ENCODE results near the gene DUSP1.
"Not testable (repeated sequence)": the region's sequence is repeated elsewhere in the genome, so short reads cannot be mapped to it uniquely, and the experiment has no call there.

DUSP1 gene

GRCh38 chr5:172816925-172817562, 46.0 kb upstream of the DUSP1 start:
- Histone ChIP-seq H3K4me1 (no peaks in the 10 kb centered on the region), H3K9me3 (no peaks in the 10 kb centered on the region), H3K36me3 (no peaks in the 10 kb centered on the region), H3K27me3 (no peaks in the 10 kb centered on the region), H3K4me3 (ENCODE audit: low read depth, low read length) (no peak overlapping the region; the same call in 1 of the 2 replicates)
- no peak for TF ChIP-seq CTCF (IDR thresholded peaks at IDR 0.05; ENCODE audit: low read depth, low read length)
- DNase-seq: peak; percentile 26

GRCh38 chr5:172815631-172816030, 44.6 kb upstream of the DUSP1 start:
- no peaks in the 10 kb centered on the region for H3K4me1 ChIP-seq
- H3K9me3 ChIP-seq: no peaks in the 10 kb centered on the region
- no peak for DNase-seq
- H3K27me3 ChIP-seq: no peaks in the 10 kb centered on the region
- TF ChIP-seq CTCF (IDR thresholded peaks at IDR 0.05; ENCODE audit: low read depth, low read length): no peak
- no peak overlapping the region for H3K4me3 ChIP-seq (ENCODE audit: low read depth, low read length)
- H3K36me3 ChIP-seq: no peaks in the 10 kb centered on the region

GRCh38 chr5:172810996-172811395, 40.0 kb upstream of the DUSP1 start:
- not testable (repeated sequence) for H3K36me3 ChIP-seq; DNase-seq; H3K4me1 ChIP-seq; H3K9me3 ChIP-seq; H3K27me3 ChIP-seq; H3K4me3 ChIP-seq (ENCODE audit: low read depth, low read length)

GRCh38 chr5:172809774-172810173, 38.8 kb upstream of the DUSP1 start:
- H3K27me3 ChIP-seq: no peaks in the 10 kb centered on the region
- no peak for DNase-seq
- H3K4me3 ChIP-seq (ENCODE audit: low read depth, low read length): no peak overlapping the region
- no peaks in the 10 kb centered on the region for H3K4me1 ChIP-seq
- no peak for TF ChIP-seq CTCF (IDR thresholded peaks at IDR 0.05; ENCODE audit: low read depth, low read length)
- H3K9me3 ChIP-seq: no peaks in the 10 kb centered on the region
- H3K36me3 ChIP-seq: no peaks in the 10 kb centered on the region

GRCh38 chr5:172807766-172808311, 36.8 kb upstream of the DUSP1 start:
- no peaks in the 10 kb centered on the region for H3K9me3 ChIP-seq
- H3K36me3 ChIP-seq: no peaks in the 10 kb centered on the region
- no peaks in the 10 kb centered on the region for H3K27me3 ChIP-seq
- no peak overlapping the region for H3K4me3 ChIP-seq (ENCODE audit: low read depth, low read length)
- H3K4me1 ChIP-seq: no peaks in the 10 kb centered on the region
- DNase-seq: no peak
- no peak for TF ChIP-seq CTCF (IDR thresholded peaks at IDR 0.05; ENCODE audit: low read depth, low read length)

- no peaks in the 10 kb centered on the region for H3K9me3 ChIP-seq
- no peaks in the 10 kb centered on the region for H3K27me3 ChIP-seq
- TF ChIP-seq CTCF (IDR thresholded peaks at IDR 0.05; ENCODE audit: low read depth, low read length): no peak
- H3K4me1 ChIP-seq: no peaks in the 10 kb centered on the region
- DNase-seq: peak; percentile 53
- no peaks in the 10 kb centered on the region for H3K36me3 ChIP-seq
- H3K4me3 ChIP-seq (ENCODE audit: low read depth, low read length): no peak overlapping the region; the same call in 1 of the 2 replicates
Measured at GRCh38 chr5:172806897-172807672, 36.1 kb upstream of the DUSP1 start.

Measured in BE2C (cell line).